GM19351 (cell line): ENCODE data around the gene GPBAR1.

Experiments used
- ATAC-seq: cut with Tn5 transposase; IDR thresholded peaks from one replicate; pipeline ENCODE4 v1.9.1; 2021; ENCODE audit warnings: mild to moderate bottlenecking, moderate library complexity; ENCODE audit not compliant: unreplicated experiment

Gene GPBAR1

DNA sequence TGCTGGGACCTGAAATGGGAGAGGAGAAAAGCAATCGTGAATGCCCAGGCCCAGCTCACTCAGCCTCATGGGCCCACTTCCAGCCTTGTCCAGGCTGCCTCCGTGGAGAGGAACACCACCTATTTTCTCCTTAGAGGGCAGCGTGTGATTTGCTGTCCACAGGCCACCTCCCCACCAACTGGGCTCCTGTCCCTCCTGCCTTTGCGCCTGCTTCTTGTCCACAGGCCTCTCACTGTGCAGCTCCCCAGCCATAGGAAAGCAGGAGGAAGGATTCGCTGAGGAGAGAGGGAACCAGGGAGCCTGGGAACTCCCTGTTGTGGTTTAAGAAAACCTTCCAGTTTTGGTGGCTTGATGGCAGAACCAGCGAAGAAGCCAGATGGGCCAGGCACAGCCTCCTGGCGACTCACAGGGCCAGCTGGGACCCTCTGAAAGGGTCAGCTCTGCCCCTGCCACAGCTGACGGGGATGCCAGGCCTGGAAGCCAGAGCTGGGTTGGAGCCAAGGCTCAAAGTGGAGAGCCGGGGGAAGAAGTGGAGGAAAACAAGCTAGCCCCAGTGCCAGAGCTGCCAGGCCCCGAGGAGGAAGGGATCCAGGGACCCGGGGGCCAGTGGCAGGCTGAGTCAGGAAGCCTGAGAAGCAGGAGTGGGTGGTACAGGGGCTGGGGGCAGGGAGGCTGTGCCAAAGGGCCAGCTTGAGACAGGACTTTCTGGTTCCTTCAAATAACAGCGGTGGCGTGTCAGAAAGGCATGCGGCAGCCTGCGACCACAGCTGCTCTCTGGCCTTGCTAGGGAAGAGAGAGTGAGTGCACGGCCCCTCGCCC lies 21.6 kb downstream of the GPBAR1 start:
- ATAC-seq: no peak

- peak; percentile 67 for ATAC-seq
These were observed 23.4 kb downstream of the GPBAR1 start for GRCh38 chr2:218284106-218284811.

- ATAC-seq: no peak
These were observed 24.8 kb downstream of the GPBAR1 start for GRCh38 chr2:218285604-218286003.

DNA sequence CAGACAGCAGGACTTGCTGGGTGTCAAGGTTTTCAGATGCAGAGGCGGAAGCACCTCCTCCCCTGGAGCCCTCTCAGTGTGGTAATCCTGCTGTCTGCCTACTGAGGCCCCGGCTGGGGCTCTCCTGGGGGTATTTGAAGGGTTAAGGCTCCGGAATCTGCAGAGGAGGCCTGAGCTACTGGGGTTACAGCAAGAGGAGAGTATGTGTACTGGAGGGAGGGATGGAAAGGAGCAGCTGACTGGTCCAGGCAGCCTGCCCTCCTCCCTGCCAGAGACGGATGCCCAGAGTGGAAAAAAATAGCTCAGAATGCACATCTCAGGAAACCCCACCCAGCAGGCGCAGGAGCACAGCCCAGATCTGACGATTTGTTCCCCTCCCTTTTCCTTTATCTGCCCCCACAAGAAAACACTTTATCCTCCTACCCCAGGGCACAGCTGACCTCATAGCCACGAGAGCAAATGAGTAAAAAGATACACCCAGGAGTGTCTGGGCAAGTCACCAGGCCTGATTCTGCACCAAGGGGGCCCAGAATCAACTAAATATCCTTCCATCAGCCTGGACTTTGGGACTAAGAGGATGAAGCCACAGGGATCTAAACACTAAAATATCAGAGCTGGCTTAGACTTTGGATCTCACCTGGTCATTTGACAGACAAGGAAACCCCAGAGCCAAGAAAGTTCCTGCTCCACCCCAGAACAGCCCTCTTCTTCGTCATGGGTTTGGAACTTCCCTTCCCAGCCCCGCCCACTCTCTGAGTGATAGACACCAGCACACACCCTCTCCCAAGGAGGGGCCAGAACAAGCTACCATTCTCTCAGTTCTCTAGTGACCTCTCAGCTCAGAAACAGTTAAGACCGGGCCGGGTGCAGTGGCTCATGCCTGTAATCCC lies 26.0 kb downstream of the GPBAR1 start:
- peak; percentile 48 for ATAC-seq

DNA sequence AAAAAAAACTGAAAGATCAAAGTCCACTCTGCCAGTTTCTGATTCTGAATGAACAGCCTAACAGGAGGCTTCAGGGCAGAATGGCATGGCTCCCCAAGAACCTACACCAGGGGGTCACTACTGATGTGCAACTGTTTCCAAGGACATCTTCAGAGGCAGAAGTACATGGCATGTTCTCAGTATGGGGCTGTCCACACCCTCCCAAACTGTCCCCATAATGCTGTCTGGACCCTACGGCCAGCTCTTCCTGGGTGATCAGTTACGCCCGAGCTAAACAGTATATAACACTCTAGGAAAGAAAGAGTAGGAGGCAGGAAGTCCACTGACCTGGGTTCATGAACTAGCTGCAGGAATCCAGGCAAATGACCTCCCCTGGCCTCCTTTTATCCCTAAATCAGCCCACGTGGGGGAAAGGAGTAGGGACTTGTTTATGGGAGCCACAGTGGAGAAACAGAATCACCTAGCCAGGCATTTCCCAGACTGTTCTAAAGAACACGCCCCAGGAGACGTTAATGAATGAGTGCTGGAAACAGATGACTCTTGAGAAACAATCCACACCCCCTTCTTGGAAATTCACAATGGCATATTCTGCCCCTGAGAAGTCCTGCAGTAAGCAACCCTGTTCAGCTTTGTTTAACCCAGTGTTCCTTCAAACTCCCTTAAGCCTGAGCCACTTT lies 29.0 kb downstream of the GPBAR1 start:
- no peak for ATAC-seq

DNA sequence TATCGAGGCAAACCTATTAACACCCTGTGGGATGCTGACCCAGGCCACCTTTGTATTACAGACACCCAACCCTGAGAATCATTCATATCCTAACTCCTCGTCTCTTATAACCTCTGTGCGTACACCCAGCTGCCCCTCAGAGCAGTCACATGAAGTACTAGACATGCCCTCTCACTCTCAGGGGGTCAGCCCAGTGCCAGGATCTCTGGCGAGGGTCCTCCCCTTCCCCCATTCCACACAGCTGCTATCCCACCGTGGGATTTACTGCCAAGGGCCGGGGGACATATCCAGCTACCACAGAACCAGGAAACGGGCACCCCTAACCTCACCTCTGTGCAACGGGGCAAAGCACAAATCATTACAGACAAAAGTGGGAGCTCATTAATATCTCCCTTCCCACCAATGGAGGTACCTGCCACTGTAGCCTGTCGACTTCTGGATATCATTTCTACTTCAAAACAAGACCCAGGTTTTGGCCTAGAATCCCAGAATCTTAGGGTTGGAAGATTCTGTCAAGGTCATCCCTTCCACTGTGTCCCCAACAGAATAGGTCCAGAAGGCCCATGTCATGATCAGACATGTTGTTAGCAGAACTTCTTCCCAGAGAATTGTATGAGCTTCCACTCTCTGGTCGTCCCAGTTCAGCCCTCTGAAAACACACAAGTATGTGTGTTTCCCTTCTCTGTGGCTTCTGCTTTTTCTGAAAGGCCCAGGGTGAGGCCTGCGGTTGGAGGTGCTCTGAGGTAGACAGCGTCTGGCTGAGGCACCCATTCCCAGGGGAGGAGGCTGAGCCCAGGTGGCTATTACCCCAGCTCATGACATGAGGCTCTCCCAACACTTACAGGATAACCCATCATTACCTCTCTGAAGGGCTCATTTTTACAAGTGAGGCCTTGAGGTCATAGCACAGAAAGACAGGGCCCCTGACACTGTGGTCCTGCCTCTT lies 29.8 kb downstream of the GPBAR1 start:
- ATAC-seq: peak; percentile 47

DNA sequence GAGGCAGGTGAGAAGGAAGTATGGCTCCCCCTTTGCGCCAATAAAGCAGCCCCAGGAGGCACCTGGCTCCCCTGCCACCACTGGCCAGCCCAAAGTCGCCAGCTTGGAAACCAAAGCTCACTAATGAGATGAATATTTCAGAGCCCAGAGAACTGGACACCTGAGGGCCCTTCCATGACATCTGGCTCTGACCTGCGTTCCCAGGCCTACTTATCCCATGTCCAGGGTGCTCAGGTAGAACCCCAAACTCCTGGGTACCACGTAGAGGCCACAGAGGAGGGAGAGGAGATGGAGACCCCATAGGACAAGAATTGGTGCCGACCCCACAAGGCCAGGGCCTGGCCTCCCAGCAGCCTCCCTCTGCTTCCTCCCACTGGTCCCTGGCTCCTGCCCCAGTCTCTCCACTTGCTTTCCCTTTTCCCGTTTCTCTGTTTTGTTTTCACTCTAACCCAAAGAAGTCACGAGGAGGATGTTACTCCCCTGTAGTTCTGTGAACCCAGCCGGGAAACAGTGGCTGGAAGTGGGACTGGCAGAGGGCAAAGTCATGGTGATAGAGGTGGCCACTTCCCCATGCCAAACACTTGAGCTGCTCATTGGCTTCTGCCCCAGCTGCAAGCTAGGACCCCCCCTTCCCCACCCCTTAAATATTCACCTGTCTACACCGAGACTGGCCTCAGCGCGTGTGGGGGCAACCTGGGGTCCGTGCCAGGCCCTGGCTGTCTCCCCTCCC lies 30.7 kb downstream of the GPBAR1 start:
- ATAC-seq: no peak

DNA sequence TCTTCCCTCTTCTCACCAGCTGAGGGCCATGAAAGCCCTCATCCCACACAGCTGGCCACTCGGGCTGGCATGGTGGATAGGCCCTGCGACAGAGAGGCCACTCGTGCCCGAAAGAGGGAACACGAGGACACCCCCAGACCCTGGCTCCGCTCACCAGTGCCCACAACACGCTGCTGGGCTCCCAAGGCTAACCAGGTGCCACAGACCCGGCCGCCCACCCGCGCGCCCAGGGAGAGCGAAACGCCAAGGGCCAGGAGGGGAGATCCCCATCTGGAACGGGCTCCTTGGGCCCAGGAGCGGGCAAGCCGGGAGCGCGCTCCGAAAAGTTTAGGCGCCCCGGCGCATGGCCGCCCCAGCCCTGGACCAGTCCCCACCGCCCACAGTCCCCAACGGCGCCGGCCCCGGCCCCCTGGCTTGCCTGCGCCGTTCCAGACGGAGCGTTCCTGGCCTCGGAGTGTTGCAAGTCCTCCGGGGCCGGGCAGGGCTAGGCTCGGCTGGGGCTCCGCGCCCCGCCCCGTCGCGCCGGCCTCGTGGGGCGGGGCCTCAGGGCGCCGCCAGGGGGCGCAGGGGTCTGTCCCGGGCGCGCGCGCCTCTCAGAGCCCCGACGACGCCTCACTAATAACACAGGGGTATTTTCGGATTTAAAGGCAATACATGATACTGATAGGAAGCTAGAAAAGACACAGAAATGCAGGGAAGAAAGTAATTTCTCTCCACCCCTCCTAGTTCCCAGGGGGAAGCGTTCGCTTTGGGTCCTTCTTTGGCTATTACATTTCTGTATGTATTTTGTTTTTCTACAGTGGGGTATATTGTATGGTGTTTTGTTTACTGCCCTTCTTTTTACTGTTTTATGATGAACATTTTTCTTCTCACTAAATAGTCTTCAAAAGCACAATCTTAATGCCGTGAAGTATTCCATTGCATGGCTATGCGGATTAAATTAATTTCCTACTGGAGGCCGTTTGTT lies 31.5 kb downstream of the GPBAR1 start, which contains the start of gene TMBIM1:
Gene TMBIM1, minus strand, starts transcription at position 456 of the 967 bp plus-strand sequence. CDS start 10,362 bp downstream, outside the sequence.
- ATAC-seq: peak; percentile 80

- ATAC-seq: no peak
These were observed 33.1 kb downstream of the GPBAR1 start for GRCh38 chr2:218293715-218294429.

DNA sequence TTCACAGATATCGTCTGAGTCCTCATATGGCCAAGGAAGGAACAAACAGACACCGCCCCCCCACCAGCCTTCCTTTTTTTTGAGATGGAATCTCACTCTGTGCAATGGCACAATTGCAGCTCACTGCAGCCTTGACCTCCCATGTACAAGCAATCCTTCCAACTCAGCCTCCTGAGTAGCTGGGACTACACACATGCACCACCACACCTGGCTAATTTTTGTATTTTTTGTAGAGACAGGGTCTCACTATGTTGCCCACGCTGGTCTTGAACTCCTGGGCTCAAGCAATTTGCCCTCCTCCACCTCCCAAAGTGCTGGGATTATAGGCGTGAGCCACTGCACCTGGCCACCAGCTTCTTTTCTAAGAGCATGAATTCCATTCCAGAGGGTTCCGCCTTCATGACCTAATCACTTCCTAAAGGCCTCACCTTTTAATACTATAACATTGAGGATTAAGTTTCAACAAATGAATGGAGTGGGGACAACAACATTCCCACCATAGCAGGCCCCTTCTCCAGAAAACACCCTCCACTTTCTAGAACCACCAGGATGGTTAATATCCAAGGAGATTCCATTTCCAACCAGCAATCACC lies 33.7 kb downstream of the GPBAR1 start:
- no peak for ATAC-seq

DNA sequence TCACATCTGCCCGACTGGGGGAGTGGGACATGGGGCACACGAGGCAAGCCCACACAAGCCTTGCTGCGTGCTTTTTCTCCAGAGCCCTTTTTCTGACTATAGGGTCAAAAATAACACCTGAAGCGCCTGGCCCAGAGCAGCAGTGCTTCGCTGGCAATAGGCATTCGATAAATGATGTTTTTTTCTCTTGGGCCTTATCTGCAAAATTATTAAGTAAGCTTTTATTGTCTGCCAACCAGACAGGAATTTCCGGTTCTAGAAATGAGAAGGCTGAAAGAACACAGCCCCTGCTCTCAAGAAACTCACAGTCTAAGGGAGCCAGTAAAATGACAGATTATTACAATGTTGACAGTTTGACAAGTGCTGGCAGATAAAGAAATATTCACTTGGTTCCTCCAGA lies 34.2 kb downstream of the GPBAR1 start:
- ATAC-seq: no peak

- no peak for ATAC-seq
These were observed 35.4 kb downstream of the GPBAR1 start for GRCh38 chr2:218296200-218296599.

DNA sequence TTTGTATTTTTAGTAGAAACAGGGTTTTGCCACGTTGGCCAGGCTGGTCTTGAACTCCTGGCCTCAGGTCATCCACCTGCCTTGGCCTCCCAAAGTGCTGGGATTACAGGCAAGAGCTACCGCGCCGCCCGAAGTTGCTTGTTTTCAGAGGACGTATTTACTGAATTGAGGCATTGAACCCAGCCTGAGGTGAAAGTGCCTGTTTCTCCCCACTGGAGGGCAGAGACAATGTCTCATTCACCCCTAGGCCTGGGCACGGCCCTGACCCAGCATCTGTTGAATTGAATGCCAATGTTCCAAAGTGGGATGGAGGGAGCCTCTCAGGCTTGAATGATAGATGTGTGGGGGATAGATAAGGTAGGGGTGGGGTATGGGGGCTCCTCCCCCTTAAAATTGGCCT lies 36.0 kb downstream of the GPBAR1 start:
- ATAC-seq: no peak

DNA sequence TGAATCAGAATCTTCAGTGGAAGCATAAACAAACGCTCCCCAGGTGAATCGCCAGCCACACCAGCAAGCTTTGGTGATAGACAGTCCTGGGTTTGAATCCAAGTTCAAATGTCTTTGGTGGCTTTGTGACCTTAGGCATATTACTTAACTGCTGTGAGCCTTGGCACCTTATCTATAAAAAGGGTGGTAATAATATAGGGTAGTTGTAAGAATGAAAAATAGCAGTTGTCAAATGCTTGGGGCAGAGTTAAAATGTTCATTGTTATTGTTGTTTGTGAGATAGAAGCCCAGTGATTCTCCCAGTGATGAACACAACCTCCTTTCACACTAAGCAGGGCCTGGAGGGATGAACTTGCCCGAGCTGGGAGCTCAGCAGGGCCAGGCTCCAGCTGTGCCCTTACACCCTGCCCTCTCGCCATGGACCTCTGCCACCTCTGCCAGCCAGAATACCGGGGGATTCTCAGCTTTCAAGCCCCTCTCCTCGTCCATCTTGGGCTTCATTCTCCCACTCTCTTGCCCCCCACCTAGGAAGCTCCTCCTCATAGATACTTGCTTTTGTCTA lies 37.6 kb downstream of the GPBAR1 start:
- ATAC-seq: no peak

DNA sequence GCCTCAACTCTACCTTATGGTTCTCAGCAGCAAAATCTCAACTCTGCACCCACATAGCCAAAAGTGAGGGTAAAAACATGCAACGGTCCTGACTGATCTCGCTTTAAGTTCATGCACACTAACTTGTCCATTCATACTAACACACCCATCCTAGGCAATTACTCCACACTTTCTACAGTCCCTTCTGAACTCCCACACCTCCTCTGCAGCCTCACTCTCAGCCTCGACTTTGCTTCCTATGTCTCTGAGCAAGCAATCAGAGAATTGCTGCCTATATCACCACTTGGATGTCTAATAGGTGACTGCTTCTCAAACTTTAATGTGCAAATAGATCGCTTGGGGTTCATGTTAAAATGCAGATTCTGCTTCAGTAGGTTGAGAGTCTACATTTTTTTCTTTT lies 39.3 kb downstream of the GPBAR1 start:
- ATAC-seq: no peak

DNA sequence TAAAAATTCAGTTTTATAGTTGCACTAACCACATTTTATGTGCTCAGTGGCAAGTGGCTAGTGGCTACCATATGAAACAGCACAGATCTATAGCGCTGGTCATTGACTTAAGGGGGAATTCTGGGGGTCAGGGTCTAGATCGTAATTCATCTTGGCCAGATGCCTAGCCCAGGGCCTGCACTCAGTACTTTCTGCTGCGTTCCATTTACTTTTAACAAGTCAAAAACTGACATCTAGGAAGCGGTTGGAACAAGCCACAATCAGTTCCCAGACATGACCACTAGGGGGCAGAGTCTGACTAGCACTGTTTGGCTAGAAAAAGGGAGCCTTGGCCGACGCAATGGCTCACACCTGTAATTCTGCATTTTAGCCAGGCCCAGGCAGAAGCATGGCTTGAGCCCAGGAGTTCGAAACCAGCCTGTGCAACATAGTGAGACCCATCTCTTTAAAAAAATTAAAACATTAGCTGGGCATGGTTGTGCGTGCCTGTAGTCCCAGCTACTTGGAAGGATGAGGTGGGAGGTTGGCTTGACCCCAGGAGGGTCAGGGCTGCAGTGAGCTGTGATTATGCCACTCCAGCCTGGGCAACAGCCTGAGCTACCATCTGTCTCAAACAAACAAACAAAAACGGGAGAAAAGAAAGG lies 40.5 kb downstream of the GPBAR1 start:
- peak; percentile 65 for ATAC-seq
